HepG2 (cell line): ENCODE measurements around the gene EFEMP2. TPM values are rescaled to one million over a fixed set of nuclear protein-coding genes. Genes with fewer than 3 reads are reported as not detected.

Experiments
- ATAC-seq: fragments of 200-7000 bp; cut with Tn5 transposase; 3 replicates; pipeline ENCODE4 v1.9.1; 2020; ENCODE audit warnings: mild to moderate bottlenecking, moderate library complexity
- BruUV-seq: library from RNA; stranded (reverse); fragments of 400-500 nt; replicated peaks from 2 replicates; lab custom pipeline; 2021; lab: Mats Ljungman, UMichigan
- CTCF ChIA-PET: fragments of 300-600 bp; formaldehyde crosslinking; extraction: SDS; loops from one replicate; lab custom pipeline; 2021; ENCODE audit warnings: low total read pairs, inconsistent platforms, low intra/inter-chr PET ratio; lab: Yijun Ruan, JAX
- POLR2A ChIA-PET: fragments of 350-600 bp; sonication (Branson Sonifier 250); formaldehyde crosslinking; loops from one replicate; lab custom pipeline; 2020; ENCODE audit warnings: antibody characterized with exemption, inconsistent platforms; lab: Yijun Ruan, JAX
- DNase-seq: peaks from one replicate; pipeline ENCODE4 v3.0.0-alpha.2; 2015; ENCODE audit warnings: low spot score
- FAIRE-seq: peaks from 3 replicates; lab custom pipeline; 2011; peaks lifted over from hg19 to GRCh38; lab: Jason Lieb, UNC
- H2AFZ ChIP-seq: one replicate; pipeline ENCODE4 v1.6.1; 2011; ENCODE audit warnings: low read length, inconsistent platforms
- H3K27ac ChIP-seq: fragments of 300-600 bp; 3 replicates; pipeline ENCODE4 v1.8.0; 2011; ENCODE audit warnings: mixed run types, mild to moderate bottlenecking, mixed read lengths, low read length, inconsistent platforms; ENCODE audit not compliant: insufficient read depth; ENCODE audit errors: extremely low read length
- H3K27me3 ChIP-seq, 2 experiments: fragments of 200-600 bp in 1 of 2; 2 replicates in 1 of 2; 3 replicates in 1 of 2; pipeline versions ENCODE4 v1.6.0 to v1.8.0; 2011; ENCODE audit warnings: low read length in 2 of 2, mild to moderate bottlenecking in 2 of 2, moderate library complexity in 2 of 2, inconsistent platforms in 1 of 2; ENCODE audit not compliant: insufficient read depth in 2 of 2, control insufficient read depth in 1 of 2
- H3K36me3 ChIP-seq, 2 experiments: fragments of 200-600 bp in 1 of 2; replicated peaks in 1 of 2; 2 replicates in 1 of 2; 3 replicates in 1 of 2; pipeline versions ENCODE4 v1.5.1 to v1.8.0; 2011; ENCODE audit warnings: low read length in 2 of 2, inconsistent platforms in 1 of 2; ENCODE audit not compliant: insufficient read depth in 2 of 2, control insufficient read depth in 1 of 2
- H3K4me1 ChIP-seq: 2 replicates; pipeline ENCODE4 v1.5.1; 2012; ENCODE audit warnings: low read length, inconsistent platforms; ENCODE audit not compliant: insufficient read depth
- H3K4me2 ChIP-seq: 2 replicates; pipeline ENCODE4 v1.6.0; 2011; ENCODE audit warnings: low read depth, low read length, inconsistent platforms
- H3K4me3 ChIP-seq, 3 experiments: fragments of 200-600 bp in 1 of 3; sonication (generic), shearing (Covaris generic) in 1 of 3; replicated peaks in 1 of 3; 2 replicates each; pipeline ENCODE4 v1.5.1; 2011 to 2016; ENCODE audit warnings: low read length in 3 of 3, inconsistent platforms in 2 of 3, low read depth in 2 of 3, mild to moderate bottlenecking in 2 of 3, control low read depth in 1 of 3, mixed read lengths in 1 of 3; ENCODE audit not compliant: insufficient read depth in 1 of 3
- H3K79me2 ChIP-seq: one replicate; pipeline ENCODE4 v1.6.1; 2011; ENCODE audit warnings: low read length, inconsistent platforms; ENCODE audit not compliant: insufficient read depth
- H3K9ac ChIP-seq: 2 replicates; pipeline ENCODE4 v1.6.0; 2011; ENCODE audit warnings: mild to moderate bottlenecking, low read depth, low read length, inconsistent platforms; ENCODE audit not compliant: insufficient read depth
- H3K9me3 ChIP-seq: 2 replicates; pipeline ENCODE4 v1.5.1; 2012; ENCODE audit warnings: mild to moderate bottlenecking, low read length
- H4K20me1 ChIP-seq: 2 replicates; pipeline ENCODE4 v1.6.0; 2011; ENCODE audit warnings: inconsistent platforms, mild to moderate bottlenecking, low read length, moderate library complexity; ENCODE audit not compliant: insufficient read depth
- ATRX ChIP-seq: sonication (generic); formaldehyde crosslinking; IDR thresholded peaks from 2 replicates; pipeline ENCODE4 v1.4.0; 2020; ENCODE audit warnings: missing genetic modification reagents, borderline replicate concordance
- GFI1 ChIP-seq: sonication (generic); formaldehyde crosslinking; IDR thresholded peaks from 2 replicates; pipeline ENCODE4 v1.5.0; 2020; ENCODE audit warnings: missing genetic modification reagents, mild to moderate bottlenecking, borderline replicate concordance
- GPBP1L1 ChIP-seq: sonication (generic); formaldehyde crosslinking; IDR thresholded peaks from 2 replicates; pipeline ENCODE4 v1.5.0; 2020; ENCODE audit warnings: mild to moderate bottlenecking, missing genetic modification reagents
- MATR3 ChIP-seq: sonication (generic); formaldehyde crosslinking; IDR thresholded peaks from 2 replicates; pipeline ENCODE4 v1.4.0; 2020; ENCODE audit warnings: missing genetic modification reagents
- NFAT5 ChIP-seq: sonication (generic); formaldehyde crosslinking; IDR thresholded peaks from 2 replicates; pipeline ENCODE4 v1.4.0; 2020; ENCODE audit warnings: missing genetic modification reagents
- PRDM10 ChIP-seq: sonication (generic); formaldehyde crosslinking; IDR thresholded peaks from 2 replicates; pipeline ENCODE4 v1.4.0; 2020; ENCODE audit warnings: low read depth, missing genetic modification reagents
- SP2 ChIP-seq: sonication (generic); formaldehyde crosslinking; IDR thresholded peaks from 2 replicates; pipeline ENCODE4 v1.5.1; 2020; ENCODE audit warnings: mild to moderate bottlenecking, missing genetic modification reagents
- U2AF1 ChIP-seq: fragments of 200-400 bp; formaldehyde crosslinking; optimal IDR thresholded peaks from 2 replicates; pipeline ENCODE3; 2017; ENCODE audit warnings: mild to moderate bottlenecking, low read depth, low read length
- ZNF136 ChIP-seq: sonication (generic); formaldehyde crosslinking; IDR thresholded peaks from 2 replicates; pipeline ENCODE4 v1.8.1; 2022; ENCODE audit warnings: low read depth, mild to moderate bottlenecking, moderate library complexity, missing genetic modification reagents
- ZNF160 ChIP-seq: sonication (generic); formaldehyde crosslinking; IDR thresholded peaks from 2 replicates; pipeline ENCODE4 v1.8.0; 2022; ENCODE audit warnings: mild to moderate bottlenecking, inconsistent platforms, missing genetic modification reagents
- ZNF224 ChIP-seq: sonication (generic); formaldehyde crosslinking; IDR thresholded peaks from 2 replicates; pipeline ENCODE4 v1.5.0; 2020; ENCODE audit warnings: mild to moderate bottlenecking, missing genetic modification reagents
- ZNF616 ChIP-seq: sonication (generic); formaldehyde crosslinking; IDR thresholded peaks from 2 replicates; pipeline ENCODE4 v1.5.0; 2020; ENCODE audit warnings: low read depth, mild to moderate bottlenecking, missing genetic modification reagents
- WGBS: methylation state at CpG from one replicate; pipeline ENCODE4 v1.1.6; 2017; ENCODE audit warnings: low lambda C conversion rate; 5-methylcytosine and 5-hydroxymethylcytosine counted together
- in situ Hi-C: cut with HindIII; loops from 2 replicates; pipeline ENCODE4 v1.10.0; 2017; ENCODE audit warnings: low pct_unique_long_range_greater_than_20kb; ENCODE audit not compliant: extremely low pct_ligation_motif_present
- intact Hi-C: fragments of 100-400 bp; cut with micrococcal nuclease; formaldehyde crosslinking; loops from one replicate; pipeline ENCODE4 v1.10.0; 2022; ENCODE audit not compliant: unreplicated experiment
- polyA plus RNA-seq, 8 experiments: library from polyadenylated mRNA; depleted of rRNA in 3 of 8; stranded (reverse) in 7 of 8; unstranded in 1 of 8; fragments of >200 nt; fragmentation: Illumina TruSeq in 4 of 8; extraction: Trizol in 4 of 8; gene quantifications; 2 replicates each; pipeline versions ENCODE4 v1.2.1 to v1.2.3, GENCODE V29; 2011 to 2016; ENCODE audit warnings: low read depth in 4 of 8, missing spikeins in 1 of 8, mixed read lengths in 1 of 8; ENCODE audit not compliant: insufficient read depth in 1 of 8
- total RNA-seq, 5 experiments: library from RNA; depleted of rRNA; stranded (reverse); fragments of >200 nt; fragmentation: Illumina TruSeq; extraction: Trizol; gene quantifications; 2 replicates each; pipeline ENCODE4 v1.2.3, GENCODE V29; 2016; ENCODE audit warnings: low read depth in 1 of 5

Gene EFEMP2
- total and polyA plus RNA-seq, 2 of the 13 experiments (the other 11 are each of a cell fraction or from before 2014, with no cell fraction given): 7.4 to 29.7 TPM

- no TSS peak for BruUV-seq
- ChIA-PET POLR2A (interaction anchor here (0.6 to 5.0 kb wide), 5 partner anchors 8 to 44 kb away, joined by 3 to 59 read pairs (median 8); partner anchors contain the start of genes CCDC85B, FIBP and FOSL1), CTCF (no interaction called here)
- H2AFZ ChIP-seq: no peak overlapping the region
- H3K9ac ChIP-seq: no peak overlapping the region
- H3K36me3 ChIP-seq: no peaks in the 10 kb centered on the region; a peak in 1 of 5 replicates
- no peaks in the 10 kb centered on the region for H3K9me3 ChIP-seq
- peaks cover 11% of the 10 kb centered on the region for H3K79me2 ChIP-seq
- peaks cover 59% of the 10 kb centered on the region for H3K4me1 ChIP-seq
- ATAC-seq (no peak), FAIRE-seq (no peak), DNase-seq (no peak)
- in situ Hi-C loops (no loop called here), intact Hi-C loops (no loop called here)
- peaks cover 0 to 2% of the 10 kb centered on the region in 2 experiments; a peak in 1 of 5 replicates for H3K27me3 ChIP-seq
- H3K27ac ChIP-seq: no peak overlapping the region
- H4K20me1 ChIP-seq: no peaks in the 10 kb centered on the region
- H3K4me2 ChIP-seq: peak overlapping the region; percentile 73; the same call in 1 of the 2 replicates
- TF ChIP-seq ZNF224 (CRISPR knock-in tag) (no peak), NFAT5 (no peak), PRDM10 (CRISPR knock-in tag) (no peak), ZNF136 (no peak), ZNF160 (CRISPR knock-in tag) (no peak), ATRX (no peak), MATR3 (no peak), ZNF616 (CRISPR knock-in tag) (no peak), U2AF1 (no peak), GFI1 (CRISPR knock-in tag) (no peak), GPBP1L1 (CRISPR knock-in tag) (no peak), SP2 (no peak)
- H3K4me3 ChIP-seq: peak overlapping the region in 2 of 3 experiments; percentile 88 to 98; a peak in 1 of 6 replicates
- 100% methylated on average over 2 of the region's 3 CpGs for WGBS
Observed at GRCh38 chr11:65917077-65917433, 44.5 kb upstream of the EFEMP2 start.
